Muscle layer of colon (tissue), 2 donors: ENCODE measurements around the gene NOS3.

Source experiments
- H3K27ac ChIP-seq: one replicate; pipeline ENCODE4 v1.7.0; 2013; ENCODE audit warnings: low read depth, mild to moderate bottlenecking, low read length, moderate library complexity
- H3K27me3 ChIP-seq, 2 donors: one replicate each; pipeline ENCODE4 v1.7.0; 2013; ENCODE audit warnings: low read length in 2 of 2, mild to moderate bottlenecking in 2 of 2; ENCODE audit not compliant: insufficient read depth in 2 of 2, control insufficient read depth in 1 of 2
- H3K36me3 ChIP-seq: one replicate; pipeline ENCODE4 v1.7.0; 2013; ENCODE audit warnings: mild to moderate bottlenecking, low read length; ENCODE audit not compliant: insufficient read depth
- H3K4me1 ChIP-seq: one replicate; pipeline ENCODE4 v1.7.0; 2013; ENCODE audit warnings: mild to moderate bottlenecking, low read length; ENCODE audit not compliant: insufficient read depth
- H3K4me3 ChIP-seq, 2 donors: one replicate each; pipeline ENCODE4 v1.7.0; 2013; ENCODE audit warnings: low read length in 2 of 2, low read depth in 1 of 2, mild to moderate bottlenecking in 1 of 2, moderate library complexity in 1 of 2
- H3K9ac ChIP-seq: one replicate; pipeline ENCODE4 v1.7.0; 2013; ENCODE audit warnings: low read length
- H3K9me3 ChIP-seq: one replicate; pipeline ENCODE4 v1.7.0; 2013; ENCODE audit warnings: mild to moderate bottlenecking, low read length
- donor health status: abdominal sarcoma.
- donor health status: Adenocarcinoma of cecum.

Gene NOS3

DNA sequence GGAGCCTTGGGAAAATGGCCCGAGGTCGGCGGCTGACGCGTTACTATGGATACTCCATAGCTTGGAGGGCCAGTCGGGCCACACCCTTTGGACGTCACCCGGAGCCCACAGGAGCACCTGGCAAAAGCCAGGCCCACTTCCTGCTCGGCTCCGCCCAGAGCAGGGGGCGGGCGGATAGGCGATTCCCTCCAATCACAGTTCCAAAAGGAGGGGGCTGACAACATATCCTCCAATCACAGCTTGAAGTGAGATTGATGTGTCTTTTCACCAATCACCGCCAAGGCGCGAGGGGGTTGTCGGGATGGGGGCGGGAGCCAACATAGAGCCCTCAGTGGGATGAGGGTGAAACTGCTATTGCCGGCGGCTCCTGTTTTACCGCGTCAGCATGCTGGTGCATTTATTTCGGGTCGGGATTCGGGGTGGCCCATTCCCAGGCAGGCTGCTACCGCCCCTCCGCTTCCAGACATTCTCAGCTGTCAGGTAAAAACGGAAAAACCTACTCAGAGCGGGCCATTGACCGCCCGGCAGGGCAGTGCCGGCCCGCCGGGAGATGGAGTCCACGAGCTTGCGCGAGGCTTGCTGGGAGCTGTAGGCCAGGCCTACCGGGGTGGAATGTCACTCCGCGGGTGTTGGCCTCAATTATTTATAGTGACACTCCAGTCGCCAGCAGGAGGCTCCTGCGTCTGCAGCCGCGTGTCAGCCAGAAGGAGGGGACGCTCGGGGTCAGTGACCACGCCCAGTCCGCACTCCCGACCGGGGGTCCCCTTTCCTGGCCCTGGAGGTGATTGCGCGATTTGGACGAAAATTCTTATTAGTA, 37.5 kb downstream of the NOS3 start, which contains the start of gene ABCB8:
ABCB8 (plus strand) TSS at position 320 of the 817 bp plus-strand sequence; CDS start at position 386, 66 bp downstream.
- peaks cover 6% of the 10 kb centered on the region for H3K36me3 ChIP-seq
- no peaks in the 10 kb centered on the region for H3K27me3 ChIP-seq
- H3K9me3 ChIP-seq = no peaks in the 10 kb centered on the region
- peak within 1 kb of the TSS; percentile 97 for H3K27ac ChIP-seq
- peak within 1 kb of the TSS; percentile 95 to 96 for H3K4me3 ChIP-seq
- H3K4me1 ChIP-seq = peaks cover 13% of the 10 kb centered on the region
- peak within 1 kb of the TSS; percentile 53 for H3K9ac ChIP-seq

DNA sequence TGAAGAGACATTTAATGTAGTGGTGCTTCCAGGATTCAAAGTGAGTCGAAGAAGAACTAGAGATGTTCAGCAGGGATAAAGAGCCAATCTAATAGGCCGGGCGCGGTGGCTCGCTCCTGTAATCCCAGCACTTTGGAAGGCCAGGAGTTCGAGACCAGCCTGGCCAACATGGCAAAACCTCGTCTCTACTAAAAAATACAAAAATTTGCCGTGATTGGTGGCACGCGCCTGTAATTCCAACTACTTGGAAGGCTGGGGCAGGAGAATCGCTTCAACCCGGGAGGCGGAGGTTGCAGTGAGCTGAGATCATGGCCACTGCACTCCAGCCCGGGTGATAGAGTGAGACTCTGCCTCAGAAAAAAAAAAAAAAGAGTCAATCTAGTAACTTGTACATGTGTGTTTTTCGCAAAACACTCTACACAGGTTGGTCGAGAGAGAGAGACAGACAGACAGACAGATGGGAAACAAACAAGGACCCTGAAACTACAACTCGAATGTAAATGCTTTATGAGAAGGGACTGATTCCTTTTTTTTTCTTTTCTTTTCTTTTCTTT, 38.2 kb downstream of the NOS3 start:
- Histone ChIP-seq H3K4me3 (peak overlapping the region; percentile 95 to 96), H3K36me3 (peaks cover 6% of the 10 kb centered on the region), H3K9me3 (no peaks in the 10 kb centered on the region), H3K27ac (peak overlapping the region; percentile 97), H3K4me1 (peaks cover 13% of the 10 kb centered on the region), H3K9ac (peak overlapping the region; percentile 53), H3K27me3 (no peaks in the 10 kb centered on the region)

DNA sequence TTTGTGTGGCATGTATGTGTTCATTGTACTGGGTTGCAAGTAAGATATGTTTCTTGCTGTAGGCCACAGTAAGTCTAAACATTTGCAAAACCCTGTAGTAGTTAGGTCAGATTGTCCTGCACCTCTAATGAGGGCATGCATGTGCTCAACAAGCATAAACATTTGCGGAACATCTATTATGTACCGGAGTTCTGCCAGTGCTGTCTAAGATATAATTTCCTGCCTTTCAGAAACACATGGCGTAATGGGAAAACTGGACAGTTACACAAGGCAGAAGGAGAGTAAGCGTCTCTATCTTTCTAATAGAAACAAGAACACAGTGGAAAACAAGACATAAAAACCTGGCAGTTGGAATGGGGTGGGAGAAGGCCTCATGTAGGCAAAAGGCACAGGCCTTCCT, 40.2 kb downstream of the NOS3 start:
- Histone ChIP-seq H3K27me3 (no peaks in the 10 kb centered on the region), H3K27ac (no peak overlapping the region), H3K9ac (no peak overlapping the region), H3K9me3 (no peaks in the 10 kb centered on the region), H3K4me3 (no peak overlapping the region), H3K4me1 (peaks cover 13% of the 10 kb centered on the region), H3K36me3 (peaks cover 26% of the 10 kb centered on the region)

DNA sequence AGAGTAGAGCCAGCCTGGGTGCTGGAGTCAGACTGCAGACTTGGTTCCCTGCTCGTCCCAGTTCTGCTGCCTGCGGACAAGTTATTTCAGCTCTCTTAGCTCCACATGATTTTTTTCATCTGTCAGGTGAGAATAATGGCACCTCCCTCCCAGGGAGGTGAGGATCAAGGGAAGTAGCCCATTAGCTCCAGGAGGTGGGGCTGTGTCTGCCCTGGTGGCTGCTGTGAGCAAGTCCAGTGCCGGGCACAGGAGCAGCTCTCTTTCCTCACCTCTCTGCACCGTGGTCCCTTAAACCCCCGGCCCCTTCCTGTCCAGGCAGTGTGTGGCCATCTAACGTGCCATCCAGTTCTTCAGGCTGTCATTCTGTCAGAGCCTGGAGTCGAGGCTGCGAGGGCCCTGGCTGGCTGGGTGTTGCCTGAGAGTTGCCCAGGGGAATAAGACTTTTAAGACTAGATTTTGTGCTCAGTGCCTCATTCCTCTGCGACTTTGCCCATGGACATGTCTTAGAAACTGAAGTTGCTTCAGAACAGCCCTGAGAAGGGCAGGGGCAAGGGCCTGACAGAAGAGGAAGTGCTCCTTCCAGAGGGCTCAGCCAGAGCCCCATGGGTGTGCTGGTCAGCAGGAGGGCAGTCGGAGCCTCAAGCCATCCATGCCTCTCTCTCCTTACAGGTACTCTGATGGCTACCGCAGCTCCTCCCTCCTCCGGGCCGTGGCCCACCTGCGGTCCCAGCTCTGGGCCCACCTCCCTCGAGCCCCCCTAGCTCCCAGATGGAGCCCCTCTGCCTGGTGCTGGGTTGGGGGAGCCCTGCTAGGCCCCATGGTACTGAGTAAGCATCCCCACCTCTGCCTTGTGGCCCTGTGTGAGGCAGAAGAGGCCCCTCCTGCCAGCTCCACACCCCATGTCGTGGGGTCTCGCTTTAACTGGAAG, 42.4 kb downstream of the NOS3 start:
- no peak overlapping the region for H3K4me3 ChIP-seq
- H3K27me3 ChIP-seq = no peaks in the 10 kb centered on the region
- no peak overlapping the region for H3K27ac ChIP-seq
- H3K9me3 ChIP-seq = no peaks in the 10 kb centered on the region
- peaks cover 39% of the 10 kb centered on the region for H3K36me3 ChIP-seq
- H3K9ac ChIP-seq = no peak overlapping the region
- peaks cover 9% of the 10 kb centered on the region for H3K4me1 ChIP-seq

DNA sequence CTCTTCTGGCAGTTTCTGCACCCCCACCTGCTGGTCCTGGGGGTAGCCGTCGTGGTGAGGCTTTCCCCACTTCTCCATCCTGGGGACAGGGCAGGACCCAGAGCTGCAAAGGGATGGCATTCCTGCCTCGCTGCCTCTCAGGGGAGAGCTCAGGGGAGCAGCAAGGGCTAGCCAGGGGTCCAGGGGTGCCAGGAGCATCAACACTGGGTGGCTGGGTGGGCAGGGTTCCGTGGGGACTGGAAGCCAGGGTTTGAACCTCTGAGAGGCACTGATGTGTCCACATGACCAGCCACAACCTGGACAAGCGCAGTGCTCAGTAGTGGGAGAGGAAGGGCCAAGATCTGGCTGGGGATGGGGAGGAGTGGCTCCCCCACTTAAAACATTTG, 43.0 kb downstream of the NOS3 start:
- H3K27me3 ChIP-seq = no peaks in the 10 kb centered on the region
- no peaks in the 10 kb centered on the region for H3K9me3 ChIP-seq
- H3K27ac ChIP-seq = no peak overlapping the region
- H3K9ac ChIP-seq = no peak overlapping the region
- H3K4me1 ChIP-seq = peaks cover 13% of the 10 kb centered on the region
- no peak overlapping the region for H3K4me3 ChIP-seq
- H3K36me3 ChIP-seq = peaks cover 39% of the 10 kb centered on the region

DNA sequence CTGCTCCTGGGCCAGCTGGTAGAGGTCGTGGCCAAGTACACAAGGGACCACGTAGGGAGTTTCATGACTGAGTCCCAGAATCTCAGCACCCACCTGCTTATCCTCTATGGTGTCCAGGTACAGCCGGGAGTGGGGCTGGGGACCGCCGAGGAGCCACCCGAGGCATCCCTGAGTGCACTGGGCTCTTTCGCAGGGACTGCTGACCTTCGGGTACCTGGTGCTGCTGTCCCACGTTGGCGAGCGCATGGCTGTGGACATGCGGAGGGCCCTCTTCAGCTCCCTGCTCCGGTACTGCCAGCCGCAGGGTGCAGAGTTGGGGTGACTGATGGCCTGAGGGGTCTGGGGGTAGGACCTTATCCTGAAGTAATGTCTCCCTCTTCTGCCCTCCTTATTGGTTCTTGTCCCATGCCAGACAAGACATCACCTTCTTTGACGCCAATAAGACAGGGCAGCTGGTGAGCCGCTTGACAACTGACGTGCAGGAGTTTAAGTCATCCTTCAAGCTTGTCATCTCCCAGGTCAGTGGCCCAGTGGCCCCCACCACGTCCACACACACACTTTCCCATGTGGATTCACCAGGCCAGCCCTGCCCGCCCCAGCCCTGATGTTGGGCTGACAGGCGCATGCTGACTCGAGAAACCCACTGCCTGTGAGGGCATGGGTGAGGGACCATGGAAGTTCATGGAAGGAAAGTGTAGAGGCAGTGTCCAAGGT, 43.7 kb downstream of the NOS3 start:
- H3K9ac ChIP-seq = no peak overlapping the region
- H3K4me1 ChIP-seq = peaks cover 10% of the 10 kb centered on the region
- peaks cover 39% of the 10 kb centered on the region for H3K36me3 ChIP-seq
- H3K4me3 ChIP-seq = no peak overlapping the region
- no peak overlapping the region for H3K27ac ChIP-seq
- H3K27me3 ChIP-seq = no peaks in the 10 kb centered on the region
- no peaks in the 10 kb centered on the region for H3K9me3 ChIP-seq

DNA sequence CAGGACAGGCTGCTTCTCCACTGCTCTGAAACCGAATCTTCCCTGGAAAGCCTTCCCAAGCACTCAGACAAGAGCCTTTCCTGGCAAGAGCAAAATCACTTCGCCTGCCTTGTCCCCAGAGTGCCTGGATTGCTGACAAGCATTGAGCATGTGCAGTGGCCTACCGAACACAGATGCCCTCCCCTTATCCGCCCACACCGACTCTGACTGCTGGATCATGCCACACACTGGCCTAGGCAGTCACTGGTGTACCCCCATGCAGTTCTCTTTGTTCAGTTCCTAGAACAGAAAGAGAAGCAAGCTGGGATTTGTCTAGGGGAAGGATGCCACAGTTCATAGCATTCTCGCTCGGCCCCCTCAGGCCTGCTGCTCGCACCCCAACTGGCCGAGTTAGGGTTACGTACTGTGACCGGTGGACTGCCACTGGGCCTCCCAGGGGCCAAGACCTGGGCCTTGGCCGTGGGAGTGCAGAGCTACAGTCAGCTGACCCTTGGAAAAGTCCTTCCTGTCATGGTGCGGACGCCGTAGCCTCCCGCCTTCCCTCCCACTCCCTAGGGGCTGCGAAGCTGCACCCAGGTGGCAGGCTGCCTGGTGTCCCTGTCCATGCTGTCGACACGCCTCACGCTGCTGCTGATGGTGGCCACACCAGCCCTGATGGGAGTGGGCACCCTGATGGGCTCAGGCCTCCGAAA, 44.4 kb downstream of the NOS3 start:
- no peaks in the 10 kb centered on the region for H3K27me3 ChIP-seq
- peaks cover 39% of the 10 kb centered on the region for H3K36me3 ChIP-seq

DNA sequence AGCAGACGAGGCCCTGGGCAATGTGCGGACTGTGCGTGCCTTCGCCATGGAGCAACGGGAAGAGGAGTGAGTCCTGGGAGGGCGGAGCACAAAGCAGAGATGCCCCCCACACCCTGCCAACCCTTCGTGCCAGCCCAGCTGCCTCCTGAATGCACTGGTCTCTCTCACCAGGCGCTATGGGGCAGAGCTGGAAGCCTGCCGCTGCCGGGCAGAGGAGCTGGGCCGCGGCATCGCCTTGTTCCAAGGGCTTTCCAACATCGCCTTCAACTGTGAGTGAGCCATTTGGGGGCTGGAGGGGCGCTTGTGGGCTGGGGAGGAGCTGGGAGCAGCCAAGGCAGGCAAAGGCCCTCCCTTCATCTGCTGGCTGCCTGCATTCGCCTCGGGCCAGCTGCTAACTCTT, 45.1 kb downstream of the NOS3 start:
- H3K27ac ChIP-seq = no peak overlapping the region
- H3K4me1 ChIP-seq = peaks cover 6% of the 10 kb centered on the region
- H3K36me3 ChIP-seq = peaks cover 39% of the 10 kb centered on the region
- no peak overlapping the region for H3K9ac ChIP-seq
- H3K9me3 ChIP-seq = no peaks in the 10 kb centered on the region
- no peaks in the 10 kb centered on the region for H3K27me3 ChIP-seq
- no peak overlapping the region for H3K4me3 ChIP-seq

More for the DNA sequence above, 44.4 kb downstream of the NOS3 start:
- no peak overlapping the region for H3K27ac ChIP-seq
- H3K9me3 ChIP-seq = no peaks in the 10 kb centered on the region
- no peak overlapping the region for H3K9ac ChIP-seq
- no peak overlapping the region for H3K4me3 ChIP-seq
- H3K4me1 ChIP-seq = peaks cover 6% of the 10 kb centered on the region

DNA sequence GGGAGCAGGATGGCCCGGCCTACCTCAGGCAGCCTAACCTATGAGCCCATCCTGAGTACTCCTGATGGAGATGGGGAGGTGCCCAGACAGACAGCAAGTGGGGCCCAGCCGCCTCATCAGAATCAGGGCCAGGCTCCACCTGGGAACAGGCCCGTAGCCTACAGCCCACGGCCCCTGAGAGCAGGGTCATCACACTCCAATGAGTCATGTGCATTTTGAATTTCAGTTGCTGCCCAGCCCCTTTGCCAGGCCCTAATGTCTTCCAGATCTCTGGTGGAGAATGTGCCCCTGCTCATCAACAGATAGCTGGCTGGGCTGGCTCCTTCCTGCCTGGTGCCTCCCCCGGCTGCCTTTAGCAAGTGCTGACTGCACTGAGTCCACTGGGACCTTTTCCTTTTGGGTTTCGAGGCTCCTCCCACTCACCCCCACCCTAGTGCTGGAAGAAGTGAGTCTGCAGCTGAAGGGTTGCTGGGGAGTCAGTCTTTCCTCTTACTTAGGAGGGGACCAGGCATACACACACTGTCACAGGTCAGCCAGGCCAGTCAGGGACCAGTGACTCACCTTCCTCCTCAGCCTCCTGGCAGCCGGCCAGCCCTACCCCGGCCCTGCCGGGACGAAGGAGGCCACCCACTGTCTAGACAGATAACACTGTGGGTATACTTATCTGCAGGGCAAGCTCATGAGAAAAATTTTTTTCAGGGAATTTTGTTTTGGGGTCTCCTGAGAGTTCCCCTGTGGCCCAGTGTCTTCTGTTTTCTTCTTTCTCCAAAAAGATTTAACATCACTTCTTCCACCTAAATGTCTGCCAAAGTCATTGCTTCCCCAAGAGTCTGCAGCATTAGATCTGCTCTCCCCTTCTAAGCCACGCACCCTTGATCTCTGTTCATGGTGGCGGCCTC, 48.4 kb downstream of the NOS3 start:
- Histone ChIP-seq H3K36me3 (peaks cover 48% of the 10 kb centered on the region), H3K27ac (no peak overlapping the region)

More for the DNA sequence above, 48.4 kb downstream of the NOS3 start:
- H3K9me3 ChIP-seq = no peaks in the 10 kb centered on the region
- H3K9ac ChIP-seq = no peak overlapping the region
- H3K27me3 ChIP-seq = no peaks in the 10 kb centered on the region
- no peak overlapping the region for H3K4me3 ChIP-seq
- H3K4me1 ChIP-seq = peaks cover 6% of the 10 kb centered on the region
